Type B pancreatic cell (in vitro differentiated cells): ENCODE data around the gene TLE2. TPM values are rescaled to one million over a fixed set of nuclear protein-coding genes. Genes with fewer than 3 reads are reported as not detected.

ENCODE experiments used
- DNase-seq: peaks from one replicate; pipeline ENCODE4 v3.0.0; 2021; ENCODE audit warnings: mixed read lengths; ENCODE audit not compliant: unreplicated experiment; ENCODE audit errors: extremely low spot score
- H3K27ac Mint-ChIP-seq: 2 replicates; pipeline ENCODE4 v1.8.0; 2021; ENCODE audit warnings: mild to moderate bottlenecking, mixed read lengths
- H3K27me3 Mint-ChIP-seq: 2 replicates; pipeline ENCODE4 v1.8.0; 2021; ENCODE audit warnings: mixed read lengths
- H3K36me3 Mint-ChIP-seq: 2 replicates; pipeline ENCODE4 v1.8.0; 2021; ENCODE audit warnings: mixed read lengths
- H3K4me1 Mint-ChIP-seq: one replicate; pipeline ENCODE4 v1.8.0; 2021; ENCODE audit warnings: mixed read lengths; ENCODE audit not compliant: unreplicated experiment
- H3K4me3 Mint-ChIP-seq: 2 replicates; pipeline ENCODE4 v1.8.0; 2021; ENCODE audit warnings: mild to moderate bottlenecking, mixed read lengths
- H3K9me3 Mint-ChIP-seq: 2 replicates; pipeline ENCODE4 v1.8.0; 2021; ENCODE audit warnings: mixed read lengths
- CTCF ChIP-seq: fragments of 200-600 bp; sonication (generic); conservative IDR thresholded peaks from 2 replicates; pipeline ENCODE4 v1.5.0; 2021; ENCODE audit warnings: antibody characterized with exemption, mild to moderate bottlenecking
- total RNA-seq: library from RNA; stranded (reverse); gene quantifications from 2 replicates; pipeline ENCODE4 v1.2.1, GENCODE V29; 2021; ENCODE audit warnings: low replicate concordance

Gene TLE2
- total RNA-seq, 1 donor from 2014 or later, result 37.7 TPM

- no peak for DNase-seq
- Mint-ChIP-seq H3K9me3 (no peaks in the 10 kb centered on the region), H3K27me3 (no peaks in the 10 kb centered on the region), H3K4me3 (peak overlapping the region; percentile 74), H3K27ac (peak overlapping the region; percentile 76), H3K4me1 (peaks cover 43% of the 10 kb centered on the region), H3K36me3 (peaks cover 17% of the 10 kb centered on the region)
- no peak for TF ChIP-seq CTCF
Observed at GRCh38 chr19:3058009-3058820, 29.1 kb upstream of the TLE2 start.

DNA sequence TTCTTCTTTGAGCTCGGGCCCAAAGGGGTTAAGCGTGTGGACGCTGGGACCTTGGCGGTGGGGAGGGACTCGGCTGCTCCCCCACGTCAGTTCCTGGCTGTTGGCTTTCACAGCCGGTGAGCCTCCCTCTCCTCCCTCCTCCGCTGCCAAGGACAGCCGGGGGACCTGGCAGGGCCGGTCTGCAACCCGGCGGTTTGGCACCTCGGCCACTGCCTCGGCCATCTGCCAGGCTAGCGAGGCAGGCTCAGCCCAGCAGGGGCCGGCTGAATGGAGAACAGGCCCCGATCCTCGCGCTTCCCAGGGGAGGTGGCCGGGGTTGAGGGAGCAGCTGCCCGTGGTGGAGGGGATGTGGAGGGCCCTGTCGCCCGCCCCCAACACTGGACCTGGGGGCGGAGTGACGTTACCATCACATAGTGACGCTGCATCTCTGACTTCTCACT is 28.2 kb upstream of the TLE2 start:
- Mint-ChIP-seq H3K27me3 (no peaks in the 10 kb centered on the region), H3K36me3 (peaks cover 17% of the 10 kb centered on the region), H3K4me1 (peaks cover 39% of the 10 kb centered on the region), H3K9me3 (no peaks in the 10 kb centered on the region), H3K27ac (peak overlapping the region; percentile 76), H3K4me3 (peak overlapping the region; percentile 58)
- no peak for TF ChIP-seq CTCF
- DNase-seq, result no peak

- peaks cover 17% of the 10 kb centered on the region for H3K36me3 Mint-ChIP-seq
- H3K9me3 Mint-ChIP-seq, result no peaks in the 10 kb centered on the region
- DNase-seq, result no peak
- peak overlapping the region; percentile 78 for H3K27ac Mint-ChIP-seq
- no peaks in the 10 kb centered on the region for H3K27me3 Mint-ChIP-seq
- H3K4me1 Mint-ChIP-seq, result peaks cover 39% of the 10 kb centered on the region
- H3K4me3 Mint-ChIP-seq, result peak overlapping the region; percentile 68
- TF ChIP-seq CTCF, result no peak
Observed at GRCh38 chr19:3056417-3057088, 27.5 kb upstream of the TLE2 start.

GRCh38 chr19:3055741-3056416 is 26.8 kb upstream of the TLE2 start:
- Mint-ChIP-seq H3K27me3 (no peaks in the 10 kb centered on the region), H3K4me3 (peak overlapping the region; percentile 45), H3K9me3 (no peaks in the 10 kb centered on the region), H3K4me1 (peaks cover 37% of the 10 kb centered on the region), H3K36me3 (peaks cover 16% of the 10 kb centered on the region), H3K27ac (peak overlapping the region; percentile 96)
- no peak for TF ChIP-seq CTCF
- DNase-seq, result no peak

GRCh38 chr19:3054972-3055740 is 26.1 kb upstream of the TLE2 start:
- peak overlapping the region; percentile 81 for H3K4me3 Mint-ChIP-seq
- no peaks in the 10 kb centered on the region for H3K9me3 Mint-ChIP-seq
- H3K27me3 Mint-ChIP-seq, result no peaks in the 10 kb centered on the region
- peak overlapping the region; percentile 96 for H3K27ac Mint-ChIP-seq
- peaks cover 33% of the 10 kb centered on the region for H3K4me1 Mint-ChIP-seq
- TF ChIP-seq CTCF, result no peak
- H3K36me3 Mint-ChIP-seq, result peaks cover 13% of the 10 kb centered on the region
- no peak for DNase-seq
